CD4-positive, alpha-beta memory T cell (primary cell): ENCODE data around the gene SPATA18. TPM values are rescaled to one million over a fixed set of nuclear protein-coding genes. Genes with fewer than 3 reads are reported as not detected.

ENCODE experiments used
- CTCF ChIA-PET: fragments of 350-600 bp; sonication (Branson Sonifier 250); formaldehyde crosslinking; loops from one replicate; lab custom pipeline; 2021; ENCODE audit warnings: inconsistent platforms; ENCODE audit not compliant: partially characterized antibody; lab: Charles Lee
- POLR2A ChIA-PET: fragments of 350-600 bp; sonication (Branson Sonifier 250); formaldehyde crosslinking; loops from one replicate; lab custom pipeline; 2021; ENCODE audit not compliant: partially characterized antibody; lab: Charles Lee
- DNase-seq, 5 donors: peaks; one replicate each; pipeline versions ENCODE4 v3.0.0 to v3.0.0-alpha.2; 2020 to 2022; ENCODE audit warnings: mixed read lengths in 1 of 5
- H3K27ac ChIP-seq: one replicate; pipeline ENCODE4 v1.7.0; 2013; ENCODE audit warnings: low read depth, low read length
- H3K27me3 ChIP-seq: 2 replicates; pipeline ENCODE4 v1.7.0; 2013; ENCODE audit warnings: mild to moderate bottlenecking, low read length, moderate library complexity; ENCODE audit not compliant: insufficient read depth
- H3K36me3 ChIP-seq: 2 replicates; pipeline ENCODE4 v1.7.0; 2013; ENCODE audit warnings: mild to moderate bottlenecking, low read length, moderate library complexity; ENCODE audit not compliant: insufficient read depth
- H3K4me1 ChIP-seq: 2 replicates; pipeline ENCODE4 v1.7.0; 2013; ENCODE audit warnings: mild to moderate bottlenecking, low read length, moderate library complexity; ENCODE audit not compliant: insufficient read depth
- H3K4me3 ChIP-seq, 2 donors: one replicate each; pipeline ENCODE4 v1.7.0; 2013; ENCODE audit warnings: low read length in 2 of 2, mild to moderate bottlenecking in 1 of 2
- H3K9me3 ChIP-seq, 2 donors: one replicate each; pipeline ENCODE4 v1.7.0; 2013; ENCODE audit warnings: low read length in 2 of 2, control low read depth in 1 of 2; ENCODE audit not compliant: control insufficient read depth in 1 of 2
- H3K27ac Mint-ChIP-seq, 7 donors: one replicate each; pipeline ENCODE4 v1.8.0; 2020 to 2021; ENCODE audit warnings: mixed read lengths in 7 of 7, mild to moderate bottlenecking in 6 of 7, inconsistent platforms in 3 of 7, moderate library complexity in 3 of 7
- H3K27me3 Mint-ChIP-seq, 2 donors: one replicate each; pipeline ENCODE4 v1.8.0; 2020 to 2021; ENCODE audit warnings: mixed read lengths in 2 of 2
- H3K36me3 Mint-ChIP-seq, 2 donors: one replicate each; pipeline ENCODE4 v1.8.0; 2020 to 2021; ENCODE audit warnings: mixed read lengths in 2 of 2, inconsistent platforms in 1 of 2, mild to moderate bottlenecking in 1 of 2
- H3K4me1 Mint-ChIP-seq, 4 donors: one replicate each; pipeline ENCODE4 v1.8.0; 2020 to 2021; ENCODE audit warnings: mixed read lengths in 4 of 4, mild to moderate bottlenecking in 1 of 4
- H3K4me3 Mint-ChIP-seq, 8 donors: one replicate each; pipeline ENCODE4 v1.8.0; 2020 to 2021; ENCODE audit warnings: mixed read lengths in 8 of 8, mild to moderate bottlenecking in 7 of 8, moderate library complexity in 6 of 8, inconsistent platforms in 3 of 8
- H3K9me3 Mint-ChIP-seq, 8 donors: one replicate each; pipeline ENCODE4 v1.8.0; 2020 to 2021; ENCODE audit warnings: mixed read lengths in 8 of 8, mild to moderate bottlenecking in 5 of 8, inconsistent platforms in 3 of 8, moderate library complexity in 1 of 8
- intact Hi-C: fragments of 100-400 bp; cut with micrococcal nuclease; formaldehyde crosslinking; loops from one replicate; pipeline ENCODE4 v1.15.1; 2023
- polyA plus RNA-seq, 2 donors: library from polyadenylated mRNA; unstranded; fragments of 300-500 nt; fragmentation: Illumina TruSeq; gene quantifications; one replicate each; pipeline ENCODE4 v1.2.3, GENCODE V29; 2021
- total RNA-seq, 2 experiments: library from RNA; stranded (reverse); gene quantifications; one replicate each; pipeline ENCODE4 v1.2.3, GENCODE V29; 2021

The SPATA18 gene
- total and polyA plus RNA-seq, 4 experiments from 2014 or later, result 0.44 TPM; not detected in 3

- Histone ChIP-seq H3K4me3 (no peak overlapping the region), H3K9me3 (no peaks in the 10 kb centered on the region), H3K4me1 (peaks cover 10% of the 10 kb centered on the region), H3K36me3 (no peaks in the 10 kb centered on the region), H3K27me3 (peaks cover 31% of the 10 kb centered on the region), H3K27ac (no peak overlapping the region)
- no peaks in the 10 kb centered on the region for H3K36me3 Mint-ChIP-seq
- no peaks in the 10 kb centered on the region for H3K9me3 Mint-ChIP-seq
- DNase-seq, result no peak
- intact Hi-C loops, result no loop called here
- H3K4me3 Mint-ChIP-seq, result peak overlapping the region; percentile 61 to 83 (median 71)
- ChIA-PET CTCF (no interaction called here), POLR2A (no interaction called here)
- H3K4me1 Mint-ChIP-seq, result peaks cover 7 to 24% (median 13%) of the 10 kb centered on the region in 4 donors
- H3K27ac Mint-ChIP-seq, result no peak overlapping the region
- peaks cover 56 to 60% of the 10 kb centered on the region in 2 donors for H3K27me3 Mint-ChIP-seq
Observed at GRCh38 chr4:52051615-52052474, 741 bp downstream of the SPATA18 start.

- ChIA-PET POLR2A (no interaction called here), CTCF (no interaction called here)
- Histone ChIP-seq H3K36me3 (no peaks in the 10 kb centered on the region), H3K9me3 (no peaks in the 10 kb centered on the region), H3K4me1 (peaks cover 10% of the 10 kb centered on the region), H3K27ac (no peak overlapping the region), H3K4me3 (no peak overlapping the region), H3K27me3 (peaks cover 31% of the 10 kb centered on the region)
- intact Hi-C loops, result no loop called here
- peaks cover 54 to 55% of the 10 kb centered on the region in 2 donors for H3K27me3 Mint-ChIP-seq
- peak overlapping the region in 6 of 8 donors; percentile 7 to 83 (median 68) for H3K4me3 Mint-ChIP-seq
- H3K4me1 Mint-ChIP-seq, result peaks cover 7 to 24% (median 13%) of the 10 kb centered on the region in 4 donors
- no peak for DNase-seq
- no peaks in the 10 kb centered on the region for H3K9me3 Mint-ChIP-seq
- H3K27ac Mint-ChIP-seq, result no peak overlapping the region
- H3K36me3 Mint-ChIP-seq, result no peaks in the 10 kb centered on the region
Observed at GRCh38 chr4:52052475-52052780, 1.3 kb downstream of the SPATA18 start.

- H3K4me3 Mint-ChIP-seq, result no peak overlapping the region
- H3K9me3 ChIP-seq, result no peaks in the 10 kb centered on the region
- peaks cover 7 to 24% (median 13%) of the 10 kb centered on the region in 4 donors for H3K4me1 Mint-ChIP-seq
- H3K27ac ChIP-seq, result no peak overlapping the region
- peaks cover 10% of the 10 kb centered on the region for H3K4me1 ChIP-seq
- POLR2A ChIA-PET, result no interaction called here
- peaks cover 44 to 46% of the 10 kb centered on the region in 2 donors for H3K27me3 Mint-ChIP-seq
- peaks cover 30% of the 10 kb centered on the region for H3K27me3 ChIP-seq
- H3K4me3 ChIP-seq, result no peak overlapping the region
- DNase-seq, result no peak
- no peaks in the 10 kb centered on the region for H3K36me3 Mint-ChIP-seq
- no peaks in the 10 kb centered on the region for H3K9me3 Mint-ChIP-seq
- no peak overlapping the region for H3K27ac Mint-ChIP-seq
- H3K36me3 ChIP-seq, result no peaks in the 10 kb centered on the region
- intact Hi-C loops, result no loop called here
- CTCF ChIA-PET, result no interaction called here
Observed at GRCh38 chr4:52054254-52054653, 3.1 kb downstream of the SPATA18 start.

DNA sequence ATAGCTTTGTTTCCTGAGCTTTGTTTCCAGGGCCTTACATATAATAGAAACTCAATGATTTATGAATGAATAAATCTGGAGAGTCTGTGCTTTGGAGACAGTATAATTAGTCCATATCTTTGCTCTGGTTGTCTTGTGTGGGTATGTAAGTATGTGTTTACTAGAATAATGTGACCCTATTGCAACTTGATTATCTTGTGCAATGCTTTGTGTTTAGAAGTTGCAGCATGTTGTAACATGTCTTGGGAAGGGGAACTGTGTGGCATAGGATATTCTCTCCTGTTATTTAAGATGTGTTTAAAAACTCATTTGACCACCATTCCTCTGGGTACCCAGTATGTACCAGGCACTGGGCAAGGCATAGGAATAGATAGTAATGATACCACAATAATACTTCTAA lies 6.1 kb downstream of the SPATA18 start:
- no peak for DNase-seq
- peaks cover 15% of the 10 kb centered on the region for H3K27me3 ChIP-seq
- POLR2A ChIA-PET, result no interaction called here
- peaks cover 1% of the 10 kb centered on the region for H3K4me1 ChIP-seq
- intact Hi-C loops, result no loop called here
- Mint-ChIP-seq H3K4me1 (peaks cover 4 to 12% (median 5%) of the 10 kb centered on the region in 4 donors), H3K36me3 (no peaks in the 10 kb centered on the region), H3K27ac (no peak overlapping the region), H3K9me3 (no peaks in the 10 kb centered on the region), H3K27me3 (peaks cover 27 to 31% of the 10 kb centered on the region in 2 donors), H3K4me3 (no peak overlapping the region)
- H3K4me3 ChIP-seq, result no peak overlapping the region
- H3K36me3 ChIP-seq, result no peaks in the 10 kb centered on the region
- CTCF ChIA-PET, result no interaction called here
- H3K27ac ChIP-seq, result no peak overlapping the region
- no peaks in the 10 kb centered on the region for H3K9me3 ChIP-seq

DNA sequence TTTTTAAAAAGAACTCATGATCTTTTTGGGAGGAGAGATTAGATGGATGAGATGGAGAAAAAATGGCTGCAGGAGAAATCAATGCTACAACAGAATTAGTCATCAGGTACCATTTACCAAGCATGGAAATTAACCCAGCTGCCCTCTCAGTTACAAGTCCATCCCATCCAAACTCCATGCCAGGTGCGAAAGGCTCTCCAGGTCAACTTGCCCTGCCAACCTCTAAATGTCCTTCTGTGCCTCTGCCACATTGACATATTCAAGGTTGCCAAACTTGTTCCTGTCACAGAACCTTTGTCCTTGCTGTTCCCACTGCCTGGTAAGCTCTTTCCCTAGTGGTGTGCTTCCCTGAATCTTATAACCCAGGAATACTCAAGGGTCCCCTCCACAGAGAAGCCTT lies 7.2 kb downstream of the SPATA18 start:
- Histone ChIP-seq H3K27ac (no peak overlapping the region), H3K27me3 (peaks cover 6% of the 10 kb centered on the region), H3K4me1 (no peaks in the 10 kb centered on the region), H3K9me3 (no peaks in the 10 kb centered on the region), H3K36me3 (no peaks in the 10 kb centered on the region), H3K4me3 (no peak overlapping the region)
- intact Hi-C loops, result no loop called here
- H3K27ac Mint-ChIP-seq, result no peak overlapping the region
- DNase-seq, result no peak
- H3K9me3 Mint-ChIP-seq, result no peaks in the 10 kb centered on the region
- H3K4me3 Mint-ChIP-seq, result no peak overlapping the region
- CTCF ChIA-PET, result no interaction called here
- H3K36me3 Mint-ChIP-seq, result no peaks in the 10 kb centered on the region
- peaks cover 18 to 22% of the 10 kb centered on the region in 2 donors for H3K27me3 Mint-ChIP-seq
- peaks cover 0 to 3% (median 0%) of the 10 kb centered on the region in 4 donors for H3K4me1 Mint-ChIP-seq
- POLR2A ChIA-PET, result no interaction called here

DNA sequence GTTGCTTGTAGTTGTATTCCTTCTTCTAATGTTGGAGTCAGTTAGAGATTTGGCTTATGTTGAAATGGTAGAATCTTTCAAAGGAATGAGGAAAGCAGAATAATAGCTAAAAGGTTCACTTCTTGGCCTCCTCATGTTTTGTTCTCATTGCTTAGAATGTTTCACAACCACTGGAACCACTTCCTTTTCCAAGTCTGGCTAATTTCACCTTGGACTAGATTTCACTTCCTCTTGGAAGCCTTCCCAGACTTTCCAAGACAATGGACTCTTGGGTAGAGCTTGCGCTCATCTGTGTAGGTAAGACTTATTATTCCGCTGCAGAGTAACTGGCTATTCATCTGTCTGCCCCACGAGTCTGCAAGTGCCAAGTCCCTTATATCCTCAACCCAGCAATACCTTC lies 8.3 kb downstream of the SPATA18 start:
- POLR2A ChIA-PET, result no interaction called here
- H3K27me3 Mint-ChIP-seq, result peaks cover 12 to 14% of the 10 kb centered on the region in 2 donors
- Histone ChIP-seq H3K36me3 (no peaks in the 10 kb centered on the region), H3K4me1 (no peaks in the 10 kb centered on the region), H3K9me3 (no peaks in the 10 kb centered on the region), H3K27me3 (peaks cover 5% of the 10 kb centered on the region), H3K4me3 (no peak overlapping the region), H3K27ac (no peak overlapping the region)
- no peak overlapping the region for H3K4me3 Mint-ChIP-seq
- CTCF ChIA-PET, result no interaction called here
- H3K4me1 Mint-ChIP-seq, result no peaks in the 10 kb centered on the region
- no peak overlapping the region for H3K27ac Mint-ChIP-seq
- DNase-seq, result no peak
- H3K36me3 Mint-ChIP-seq, result no peaks in the 10 kb centered on the region
- H3K9me3 Mint-ChIP-seq, result no peaks in the 10 kb centered on the region
- intact Hi-C loops, result no loop called here

DNA sequence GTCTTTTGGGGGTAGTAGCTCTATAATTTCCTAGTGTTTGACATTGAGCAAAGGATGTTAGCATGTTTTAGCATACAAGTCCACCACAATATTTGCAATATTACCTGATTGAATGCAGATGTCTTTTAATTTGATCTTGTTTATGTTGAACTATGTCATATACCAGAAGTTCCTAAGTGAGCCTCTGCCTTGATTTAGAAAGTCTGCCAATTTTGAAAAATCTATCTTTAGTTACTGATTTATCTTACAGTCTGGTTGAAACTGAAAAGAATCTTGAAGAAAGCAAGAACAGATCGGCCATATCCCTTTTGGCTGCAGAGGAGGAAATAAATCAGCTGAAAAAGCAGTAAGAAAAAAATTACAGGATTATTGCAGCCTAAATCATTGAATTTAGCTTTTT lies 18.5 kb downstream of the SPATA18 start:
- H3K27me3 Mint-ChIP-seq, result peaks cover 25 to 37% of the 10 kb centered on the region in 2 donors
- H3K9me3 Mint-ChIP-seq, result peaks cover 0 to 4% (median 0%) of the 10 kb centered on the region in 8 donors
- Histone ChIP-seq H3K36me3 (no peaks in the 10 kb centered on the region), H3K27ac (no peak overlapping the region), H3K9me3 (no peaks in the 10 kb centered on the region), H3K27me3 (no peaks in the 10 kb centered on the region), H3K4me3 (no peak overlapping the region), H3K4me1 (no peaks in the 10 kb centered on the region)
- ChIA-PET POLR2A (no interaction called here), CTCF (no interaction called here)
- H3K4me1 Mint-ChIP-seq, result no peaks in the 10 kb centered on the region
- no peaks in the 10 kb centered on the region for H3K36me3 Mint-ChIP-seq
- intact Hi-C loops, result no loop called here
- H3K4me3 Mint-ChIP-seq, result no peak overlapping the region
- no peak overlapping the region for H3K27ac Mint-ChIP-seq
- no peak for DNase-seq
